ENCODE measurements around the gene EPB41L2.

DNA sequence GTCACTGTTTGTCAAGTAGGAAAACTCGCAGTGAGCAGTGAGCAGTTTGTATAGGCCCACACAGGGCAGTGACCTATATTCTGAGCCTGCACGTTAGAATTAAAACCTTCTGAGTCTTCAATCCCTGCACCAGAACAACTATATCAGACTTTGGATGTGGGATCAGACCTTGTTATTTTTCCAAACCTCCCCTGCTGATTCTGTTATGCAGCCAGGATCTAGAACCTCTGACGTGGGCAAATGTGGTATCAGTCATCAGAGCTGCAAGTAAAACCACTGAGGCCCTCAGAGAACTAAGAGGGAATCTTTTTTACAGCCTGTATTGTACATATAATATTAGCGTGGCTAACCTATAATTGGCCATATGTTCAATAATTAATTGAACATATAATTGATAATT is 40.3 kb upstream of the EPB41L2 start:
- TF ChIP-seq, protein P1, sequence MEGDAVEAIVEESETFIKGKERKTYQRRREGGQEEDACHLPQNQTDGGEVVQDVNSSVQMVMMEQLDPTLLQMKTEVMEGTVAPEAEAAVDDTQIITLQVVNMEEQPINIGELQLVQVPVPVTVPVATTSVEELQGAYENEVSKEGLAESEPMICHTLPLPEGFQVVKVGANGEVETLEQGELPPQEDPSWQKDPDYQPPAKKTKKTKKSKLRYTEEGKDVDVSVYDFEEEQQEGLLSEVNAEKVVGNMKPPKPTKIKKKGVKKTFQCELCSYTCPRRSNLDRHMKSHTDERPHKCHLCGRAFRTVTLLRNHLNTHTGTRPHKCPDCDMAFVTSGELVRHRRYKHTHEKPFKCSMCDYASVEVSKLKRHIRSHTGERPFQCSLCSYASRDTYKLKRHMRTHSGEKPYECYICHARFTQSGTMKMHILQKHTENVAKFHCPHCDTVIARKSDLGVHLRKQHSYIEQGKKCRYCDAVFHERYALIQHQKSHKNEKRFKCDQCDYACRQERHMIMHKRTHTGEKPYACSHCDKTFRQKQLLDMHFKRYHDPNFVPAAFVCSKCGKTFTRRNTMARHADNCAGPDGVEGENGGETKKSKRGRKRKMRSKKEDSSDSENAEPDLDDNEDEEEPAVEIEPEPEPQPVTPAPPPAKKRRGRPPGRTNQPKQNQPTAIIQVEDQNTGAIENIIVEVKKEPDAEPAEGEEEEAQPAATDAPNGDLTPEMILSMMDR (IDR thresholded peaks at IDR 0.05) = no peak
- no peak for TF ChIP-seq POLR2A (IDR thresholded peaks at IDR 0.05)

All from body of pancreas (tissue), 4 donors.